Body of pancreas (tissue), 2 donors: ENCODE results near the gene GUCY2F. TPM values are rescaled to one million over a fixed set of nuclear protein-coding genes. Genes with fewer than 3 reads are reported as not detected.

ENCODE experiments used
- total RNA-seq, 2 donors: library from RNA; depleted of rRNA; stranded (reverse); fragments of >200 nt; gene quantifications; one replicate each; pipeline ENCODE4 v1.1.0, GENCODE V29; 2016

GUCY2F gene
- total RNA-seq, 2 donors from 2014 or later, result not detected

Other genes with a start within 250 kb of the GUCY2F start
- 1 to 10 TPM; 4.6 to 9.3 TPM for gene NXT2, start 54.8 kb upstream of the GUCY2F start, total RNA-seq
- not detected for gene KCNE5, start 143.1 kb upstream of the GUCY2F start, total RNA-seq